ENCODE measurements around the gene DOCK2.

- TF ChIP-seq, protein P1, sequence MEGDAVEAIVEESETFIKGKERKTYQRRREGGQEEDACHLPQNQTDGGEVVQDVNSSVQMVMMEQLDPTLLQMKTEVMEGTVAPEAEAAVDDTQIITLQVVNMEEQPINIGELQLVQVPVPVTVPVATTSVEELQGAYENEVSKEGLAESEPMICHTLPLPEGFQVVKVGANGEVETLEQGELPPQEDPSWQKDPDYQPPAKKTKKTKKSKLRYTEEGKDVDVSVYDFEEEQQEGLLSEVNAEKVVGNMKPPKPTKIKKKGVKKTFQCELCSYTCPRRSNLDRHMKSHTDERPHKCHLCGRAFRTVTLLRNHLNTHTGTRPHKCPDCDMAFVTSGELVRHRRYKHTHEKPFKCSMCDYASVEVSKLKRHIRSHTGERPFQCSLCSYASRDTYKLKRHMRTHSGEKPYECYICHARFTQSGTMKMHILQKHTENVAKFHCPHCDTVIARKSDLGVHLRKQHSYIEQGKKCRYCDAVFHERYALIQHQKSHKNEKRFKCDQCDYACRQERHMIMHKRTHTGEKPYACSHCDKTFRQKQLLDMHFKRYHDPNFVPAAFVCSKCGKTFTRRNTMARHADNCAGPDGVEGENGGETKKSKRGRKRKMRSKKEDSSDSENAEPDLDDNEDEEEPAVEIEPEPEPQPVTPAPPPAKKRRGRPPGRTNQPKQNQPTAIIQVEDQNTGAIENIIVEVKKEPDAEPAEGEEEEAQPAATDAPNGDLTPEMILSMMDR (IDR thresholded peaks at IDR 0.05): no peak
- no peak for TF ChIP-seq POLR2A (IDR thresholded peaks at IDR 0.05)
Measured at GRCh38 chr5:170113522-170113900, 476.4 kb downstream of the DOCK2 start.

Measured in adrenal gland (tissue), 5 donors.